Nephron progenitor cell (in vitro differentiated cells): ENCODE data around the gene KCNMA1.

Experiments
- DNase-seq: peaks from one replicate; pipeline ENCODE4 v3.0.0; 2021
- H3K27ac Mint-ChIP-seq: 2 replicates; pipeline ENCODE4 v1.8.0; 2021; ENCODE audit warnings: mild to moderate bottlenecking, moderate library complexity, mixed read lengths
- H3K27me3 Mint-ChIP-seq: 2 replicates; pipeline ENCODE4 v1.8.0; 2021; ENCODE audit warnings: mild to moderate bottlenecking, low read depth, mixed read lengths; ENCODE audit not compliant: poor library complexity
- H3K36me3 Mint-ChIP-seq: 2 replicates; pipeline ENCODE4 v1.8.0; 2021; ENCODE audit warnings: low read depth, mixed read lengths
- H3K4me1 Mint-ChIP-seq: 2 replicates; pipeline ENCODE4 v1.8.0; 2021; ENCODE audit warnings: mixed read lengths
- H3K4me3 Mint-ChIP-seq: 2 replicates; pipeline ENCODE4 v1.8.0; 2021; ENCODE audit warnings: mild to moderate bottlenecking, moderate library complexity, mixed read lengths
- H3K9me3 Mint-ChIP-seq: 2 replicates; pipeline ENCODE4 v1.8.0; 2021; ENCODE audit warnings: mild to moderate bottlenecking, moderate library complexity, mixed read lengths
- CTCF ChIP-seq: fragments of 200-600 bp; sonication (generic); IDR thresholded peaks from 2 replicates; pipeline ENCODE4 v1.5.0; 2021; ENCODE audit warnings: antibody characterized with exemption

The KCNMA1 gene

GRCh38 chr10:77164616-77165311 lies 472.8 kb downstream of the KCNMA1 start:
- no peak overlapping the region for H3K27ac Mint-ChIP-seq
- H3K36me3 Mint-ChIP-seq, result no peaks in the 10 kb centered on the region
- DNase-seq, result no peak
- TF ChIP-seq CTCF, result no peak
- H3K4me1 Mint-ChIP-seq, result peaks cover 28% of the 10 kb centered on the region
- peaks cover 13% of the 10 kb centered on the region for H3K27me3 Mint-ChIP-seq
- H3K9me3 Mint-ChIP-seq, result no peaks in the 10 kb centered on the region
- no peak overlapping the region for H3K4me3 Mint-ChIP-seq

- peaks cover 22% of the 10 kb centered on the region for H3K27me3 Mint-ChIP-seq
- H3K36me3 Mint-ChIP-seq, result no peaks in the 10 kb centered on the region
- no peak overlapping the region for H3K4me3 Mint-ChIP-seq
- peaks cover 35% of the 10 kb centered on the region for H3K4me1 Mint-ChIP-seq
- TF ChIP-seq CTCF, result no peak
- no peak overlapping the region for H3K27ac Mint-ChIP-seq
- DNase-seq, result peak; percentile 28
- no peaks in the 10 kb centered on the region for H3K9me3 Mint-ChIP-seq
Measured at GRCh38 chr10:77163670-77164348, 473.8 kb downstream of the KCNMA1 start.

GRCh38 chr10:77162697-77163096 lies 474.9 kb downstream of the KCNMA1 start:
- peaks cover 35% of the 10 kb centered on the region for H3K4me1 Mint-ChIP-seq
- no peaks in the 10 kb centered on the region for H3K9me3 Mint-ChIP-seq
- peaks cover 27% of the 10 kb centered on the region for H3K27me3 Mint-ChIP-seq
- H3K27ac Mint-ChIP-seq, result no peak overlapping the region
- no peaks in the 10 kb centered on the region for H3K36me3 Mint-ChIP-seq
- DNase-seq, result no peak
- no peak for TF ChIP-seq CTCF
- H3K4me3 Mint-ChIP-seq, result no peak overlapping the region

DNA sequence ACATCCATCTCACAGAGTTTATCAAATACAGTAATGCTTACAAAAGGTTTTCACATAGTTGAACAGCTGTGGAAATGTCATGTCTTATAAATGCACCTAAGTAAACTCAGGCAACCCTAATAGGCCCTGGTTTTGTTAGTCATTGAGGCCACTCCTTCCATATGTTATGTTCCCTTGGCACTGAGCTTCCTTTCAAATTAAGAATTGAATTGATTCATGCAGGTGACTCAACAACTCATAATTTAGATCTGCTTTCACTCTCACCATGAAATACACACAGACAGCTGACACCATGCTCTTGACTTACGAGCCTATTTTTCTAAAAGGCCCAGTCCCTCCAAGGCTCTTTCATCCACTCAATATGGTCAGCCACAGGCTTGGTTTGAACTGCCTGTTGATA lies 476.9 kb downstream of the KCNMA1 start:
- Mint-ChIP-seq H3K27ac (no peak overlapping the region), H3K27me3 (peaks cover 21% of the 10 kb centered on the region), H3K9me3 (no peaks in the 10 kb centered on the region), H3K4me1 (peaks cover 33% of the 10 kb centered on the region), H3K4me3 (no peak overlapping the region), H3K36me3 (no peaks in the 10 kb centered on the region)
- no peak for DNase-seq
- no peak for TF ChIP-seq CTCF

- no peak for DNase-seq
- Mint-ChIP-seq H3K27ac (no peak overlapping the region), H3K4me1 (peaks cover 23% of the 10 kb centered on the region), H3K4me3 (no peak overlapping the region), H3K9me3 (no peaks in the 10 kb centered on the region), H3K27me3 (peaks cover 18% of the 10 kb centered on the region), H3K36me3 (no peaks in the 10 kb centered on the region)
- no peak for TF ChIP-seq CTCF
Measured at GRCh38 chr10:77159538-77160110, 478.0 kb downstream of the KCNMA1 start.
